ENCODE data around the gene KRTAP10-10.
"Not testable (repeated sequence)": the region's sequence is repeated elsewhere in the genome, so short reads cannot be mapped to it uniquely, and the experiment has no call there.

KRTAP10-10 gene

GRCh38 chr21:44653656-44654575 is 16.8 kb downstream of the KRTAP10-10 start:
- peak; percentile 79 for DNase-seq

GRCh38 chr21:44654576-44655175 is 17.5 kb downstream of the KRTAP10-10 start, which contains the start of gene KRTAP12-4:
TSS of gene KRTAP12-4 (minus strand) at chr21:44654659. CDS start at chr21:44654614, 45 bp downstream.
- DNase-seq: peak; percentile 24

- no peak for DNase-seq
Measured at GRCh38 chr21:44656868-44657267, 19.7 kb downstream of the KRTAP10-10 start.

- DNase-seq: peak; percentile 81
Measured at GRCh38 chr21:44657635-44658540, 20.7 kb downstream of the KRTAP10-10 start, which contains the start of gene KRTAP12-3. TSS of gene KRTAP12-3 (plus strand) at chr21:44657932. CDS start at chr21:44657980, 48 bp downstream.

GRCh38 chr21:44658541-44658910 is 21.4 kb downstream of the KRTAP10-10 start:
- DNase-seq: no peak

GRCh38 chr21:44658913-44659595 is 21.9 kb downstream of the KRTAP10-10 start:
- peak; percentile 43 for DNase-seq

- not testable (repeated sequence) for DNase-seq
Measured at GRCh38 chr21:44661567-44661966, 24.4 kb downstream of the KRTAP10-10 start.

- DNase-seq: no peak
Measured at GRCh38 chr21:44664691-44665090, 27.5 kb downstream of the KRTAP10-10 start.

GRCh38 chr21:44666401-44667320 is 29.5 kb downstream of the KRTAP10-10 start, which contains the start of gene KRTAP12-2:
TSS of gene KRTAP12-2 (minus strand) at chr21:44666927. CDS start at chr21:44666886, 41 bp downstream.
- DNase-seq: no peak

- DNase-seq: no peak
Measured at GRCh38 chr21:44667612-44668011, 30.5 kb downstream of the KRTAP10-10 start.

GRCh38 chr21:44670642-44671432 is 33.7 kb downstream of the KRTAP10-10 start:
- no peak for DNase-seq

- DNase-seq: no peak
Measured at GRCh38 chr21:44671911-44672310, 34.8 kb downstream of the KRTAP10-10 start.

GRCh38 chr21:44677881-44678280 is 40.7 kb downstream of the KRTAP10-10 start:
- DNase-seq: no peak

GRCh38 chr21:44681152-44681551 is 44.0 kb downstream of the KRTAP10-10 start:
- no peak for DNase-seq

- DNase-seq: no peak
Measured at GRCh38 chr21:44681861-44682579, 44.9 kb downstream of the KRTAP10-10 start, which contains the start of gene KRTAP12-1. TSS of gene KRTAP12-1 (minus strand) at chr21:44682163. CDS start at chr21:44682123, 40 bp downstream.

GRCh38 chr21:44682580-44683151 is 45.5 kb downstream of the KRTAP10-10 start:
- DNase-seq: no peak

GRCh38 chr21:44684077-44684476 is 46.9 kb downstream of the KRTAP10-10 start:
- no peak for DNase-seq

GRCh38 chr21:44684483-44684882 is 47.3 kb downstream of the KRTAP10-10 start:
- DNase-seq: no peak

GRCh38 chr21:44685050-44685449 is 47.9 kb downstream of the KRTAP10-10 start:
- not testable (repeated sequence) for DNase-seq
